ENCODE data around the gene GPATCH8. TPM values are rescaled to one million over a fixed set of nuclear protein-coding genes. Genes with fewer than 3 reads are reported as not detected.
A peak's percentile ranks its signal among the peaks of the same experiment; 100 is the strongest.
"Not testable (repeated sequence)": the region's sequence is repeated elsewhere in the genome, so short reads cannot be mapped to it uniquely, and the experiment has no call there.

GPATCH8 gene
- total RNA-seq, 1 donor from 2014 or later = 52.6 TPM

- Mint-ChIP-seq H3K9me3 (ENCODE audit: unreplicated experiment) (no peaks in the 10 kb centered on the region), H3K36me3 (ENCODE audit: unreplicated experiment) (no peaks in the 10 kb centered on the region), H3K27ac (ENCODE audit: unreplicated experiment) (no peak overlapping the region), H3K4me1 (ENCODE audit: unreplicated experiment) (no peaks in the 10 kb centered on the region), H3K4me3 (ENCODE audit: unreplicated experiment) (no peak overlapping the region), H3K27me3 (ENCODE audit: unreplicated experiment) (peaks cover 36% of the 10 kb centered on the region)
- DNase-seq (ENCODE audit: extremely low spot score, unreplicated experiment) = no peak
- no peak for TF ChIP-seq CTCF (IDR thresholded peaks at IDR 0.05)
Measured at GRCh38 chr17:44367231-44367979, 135.8 kb downstream of the GPATCH8 start.

GRCh38 chr17:44365051-44365450 lies 138.2 kb downstream of the GPATCH8 start:
- H3K27me3 Mint-ChIP-seq (ENCODE audit: unreplicated experiment) = peaks cover 28% of the 10 kb centered on the region
- not testable (repeated sequence) for H3K9me3 Mint-ChIP-seq (ENCODE audit: unreplicated experiment); H3K27ac Mint-ChIP-seq (ENCODE audit: unreplicated experiment); DNase-seq (ENCODE audit: extremely low spot score, unreplicated experiment); H3K36me3 Mint-ChIP-seq (ENCODE audit: unreplicated experiment)
- peak overlapping the region; percentile 53 for H3K4me3 Mint-ChIP-seq (ENCODE audit: unreplicated experiment)
- H3K4me1 Mint-ChIP-seq (ENCODE audit: unreplicated experiment) = peaks cover 17% of the 10 kb centered on the region

GRCh38 chr17:44363613-44364159 lies 139.5 kb downstream of the GPATCH8 start, which contains the start of gene FAM171A2:
FAM171A2 (minus strand) TSS chr17:44363853; CDS start chr17:44363714, 139 bp downstream.
- Mint-ChIP-seq H3K36me3 (ENCODE audit: unreplicated experiment) (no peaks in the 10 kb centered on the region), H3K27me3 (ENCODE audit: unreplicated experiment) (peaks cover 28% of the 10 kb centered on the region), H3K4me3 (ENCODE audit: unreplicated experiment) (peak within 1 kb of the TSS; percentile 79), H3K27ac (ENCODE audit: unreplicated experiment) (no peak within 1 kb of the TSS), H3K4me1 (ENCODE audit: unreplicated experiment) (peaks cover 17% of the 10 kb centered on the region), H3K9me3 (ENCODE audit: unreplicated experiment) (no peaks in the 10 kb centered on the region)
- TF ChIP-seq CTCF (IDR thresholded peaks at IDR 0.05) = peak; percentile 92
- DNase-seq (ENCODE audit: extremely low spot score, unreplicated experiment) = peak; percentile 92

GRCh38 chr17:44362949-44363612 lies 140.1 kb downstream of the GPATCH8 start:
- Mint-ChIP-seq H3K4me3 (ENCODE audit: unreplicated experiment) (peak overlapping the region; percentile 79), H3K27me3 (ENCODE audit: unreplicated experiment) (peaks cover 28% of the 10 kb centered on the region), H3K27ac (ENCODE audit: unreplicated experiment) (no peak overlapping the region), H3K4me1 (ENCODE audit: unreplicated experiment) (peaks cover 17% of the 10 kb centered on the region), H3K36me3 (ENCODE audit: unreplicated experiment) (no peaks in the 10 kb centered on the region), H3K9me3 (ENCODE audit: unreplicated experiment) (no peaks in the 10 kb centered on the region)
- peak; percentile 84 for DNase-seq (ENCODE audit: extremely low spot score, unreplicated experiment)
- no peak for TF ChIP-seq CTCF (IDR thresholded peaks at IDR 0.05)

- TF ChIP-seq CTCF (IDR thresholded peaks at IDR 0.05) = no peak
- Mint-ChIP-seq H3K9me3 (ENCODE audit: unreplicated experiment) (no peaks in the 10 kb centered on the region), H3K36me3 (ENCODE audit: unreplicated experiment) (no peaks in the 10 kb centered on the region), H3K4me3 (ENCODE audit: unreplicated experiment) (peak overlapping the region; percentile 68), H3K4me1 (ENCODE audit: unreplicated experiment) (peaks cover 17% of the 10 kb centered on the region), H3K27ac (ENCODE audit: unreplicated experiment) (no peak overlapping the region), H3K27me3 (ENCODE audit: unreplicated experiment) (peaks cover 25% of the 10 kb centered on the region)
- peak; percentile 79 for DNase-seq (ENCODE audit: extremely low spot score, unreplicated experiment)
Measured at GRCh38 chr17:44362459-44362948, 140.7 kb downstream of the GPATCH8 start.

All from osteocyte (in vitro differentiated cells).